SK-N-MC (cell line): ENCODE data around the gene DUOX2.
"Not testable (repeated sequence)": the region's sequence is repeated elsewhere in the genome, so short reads cannot be mapped to it uniquely, and the experiment has no call there.

Source experiments
- DNase-seq: peaks from one replicate; pipeline ENCODE4 v3.0.0-alpha.2; 2011; ENCODE audit warnings: low read depth, low spot score
- H3K27ac ChIP-seq: fragments of 200-600 bp; sonication (generic); 2 replicates; pipeline ENCODE4 v1.5.1; 2016; ENCODE audit warnings: mixed run types
- H3K36me3 ChIP-seq: fragments of 200-600 bp; sonication (generic); 2 replicates; pipeline ENCODE4 v1.6.1; 2017; ENCODE audit warnings: antibody characterized with exemption, low read length, mixed read lengths; ENCODE audit not compliant: insufficient read depth
- H3K4me3 ChIP-seq: fragments of 200-600 bp; sonication (generic); 2 replicates; pipeline ENCODE4 v1.5.1; 2016
- H3K9ac ChIP-seq: fragments of 200-600 bp; sonication (generic); 2 replicates; pipeline ENCODE4 v1.8.0; 2017; ENCODE audit warnings: mixed run types, mixed read lengths; ENCODE audit not compliant: insufficient read length
- H3K9me3 ChIP-seq: fragments of 200-600 bp; sonication (generic); 2 replicates; pipeline ENCODE4 v1.6.1; 2017; ENCODE audit warnings: low read depth, mild to moderate bottlenecking, antibody characterized with exemption, low read length, moderate library complexity, mixed read lengths
- EZH2 ChIP-seq: fragments of 200-600 bp; sonication (generic); IDR thresholded peaks from one replicate; pipeline ENCODE4 v1.6.1; 2017; ENCODE audit warnings: antibody characterized with exemption
- FOXP2 ChIP-seq: optimal IDR thresholded peaks from 2 replicates; pipeline ENCODE3; 2011; ENCODE audit warnings: mild to moderate bottlenecking, moderate library complexity; ENCODE audit not compliant: insufficient read depth; ENCODE audit errors: extremely low read length, control extremely low read depth
- POLR2AphosphoS5 ChIP-seq: IDR thresholded peaks from 2 replicates; pipeline ENCODE4 v1.6.1; 2012; ENCODE audit warnings: mild to moderate bottlenecking, low read depth, low read length, borderline replicate concordance

Gene DUOX2

DNA sequence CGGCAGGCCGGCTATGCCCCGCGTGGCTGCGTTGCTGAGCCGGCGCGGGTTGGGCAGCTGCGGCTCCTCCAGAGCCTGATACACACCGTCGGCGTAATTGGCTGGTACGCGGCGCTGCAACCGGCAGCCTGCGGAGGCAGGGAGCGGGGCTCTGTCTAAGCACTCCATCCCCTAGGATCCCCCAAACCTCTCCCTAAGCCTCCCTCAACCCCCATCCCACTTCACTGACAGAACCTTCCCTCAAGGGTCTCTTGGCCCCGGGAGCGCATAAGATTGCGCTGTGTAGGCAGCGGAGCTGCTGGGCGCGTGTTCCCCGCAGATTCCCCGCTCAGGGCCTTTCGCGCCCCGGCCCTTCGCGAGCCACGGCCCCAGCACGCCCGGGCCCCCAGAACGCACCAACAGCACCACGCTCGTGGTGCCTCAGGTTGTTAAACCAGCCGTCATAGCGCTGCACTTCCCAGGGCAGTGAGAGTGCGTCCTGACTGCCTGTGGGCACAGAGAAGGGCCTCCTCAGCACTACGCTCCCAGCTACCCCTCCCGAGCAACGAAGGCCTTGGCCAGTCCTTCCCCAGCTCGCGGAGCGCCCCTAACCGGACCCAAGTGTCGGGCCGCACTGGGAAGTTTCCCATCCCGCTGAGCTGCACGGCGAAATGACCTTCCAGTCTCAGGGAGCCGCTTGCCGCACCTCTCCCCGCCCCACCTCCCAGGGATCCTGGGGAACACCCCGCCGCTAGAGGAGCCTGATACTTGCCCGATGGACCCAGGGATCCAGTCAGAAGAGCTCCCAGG lies 1.2 kb downstream of the DUOX2 start:
- DNase-seq = no peak
- Histone ChIP-seq H3K9ac (no peak overlapping the region), H3K4me3 (peak overlapping the region; percentile 76), H3K36me3 (no peaks in the 10 kb centered on the region), H3K27ac (no peak overlapping the region), H3K9me3 (no peaks in the 10 kb centered on the region)
- TF ChIP-seq FOXP2 (no peak), POLR2AphosphoS5 (no peak), EZH2 (no peak)

DNA sequence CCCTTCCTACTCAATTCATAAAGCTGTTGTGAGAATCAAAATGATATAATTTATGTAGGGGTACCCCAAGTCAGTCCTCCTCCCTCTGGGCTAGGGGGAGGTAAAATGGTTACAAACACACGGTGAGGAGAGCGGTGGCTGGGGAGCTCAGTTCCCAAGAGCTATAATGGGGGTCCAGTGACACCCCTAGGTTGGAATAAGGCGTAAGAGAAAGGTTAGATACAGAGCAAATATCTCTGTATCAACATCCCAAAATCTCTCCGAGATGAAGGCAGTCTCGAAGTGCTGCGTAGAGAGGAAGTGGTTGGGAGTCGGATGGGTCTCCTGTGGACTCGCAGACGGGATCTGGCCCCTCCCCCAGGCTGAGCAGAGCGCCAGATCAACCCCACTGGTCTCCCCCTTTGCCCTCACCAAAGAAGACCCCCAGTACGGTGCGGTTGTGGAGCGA lies 1.8 kb downstream of the DUOX2 start:
- Histone ChIP-seq H3K4me3 (peak overlapping the region; percentile 76), H3K36me3 (no peaks in the 10 kb centered on the region), H3K27ac (no peak overlapping the region), H3K9me3 (no peaks in the 10 kb centered on the region), H3K9ac (no peak overlapping the region)
- no peak for DNase-seq
- no peak for TF ChIP-seq EZH2
- no peak for TF ChIP-seq FOXP2
- TF ChIP-seq POLR2AphosphoS5 = no peak

GRCh38 chr15:45111390-45112142 lies 2.4 kb downstream of the DUOX2 start:
- DNase-seq = no peak
- no peaks in the 10 kb centered on the region for H3K36me3 ChIP-seq
- no peak overlapping the region for H3K27ac ChIP-seq
- no peaks in the 10 kb centered on the region for H3K9me3 ChIP-seq
- no peak overlapping the region for H3K9ac ChIP-seq
- TF ChIP-seq FOXP2 (no peak), POLR2AphosphoS5 (no peak), EZH2 (no peak)
- peak overlapping the region; percentile 76 for H3K4me3 ChIP-seq

DNA sequence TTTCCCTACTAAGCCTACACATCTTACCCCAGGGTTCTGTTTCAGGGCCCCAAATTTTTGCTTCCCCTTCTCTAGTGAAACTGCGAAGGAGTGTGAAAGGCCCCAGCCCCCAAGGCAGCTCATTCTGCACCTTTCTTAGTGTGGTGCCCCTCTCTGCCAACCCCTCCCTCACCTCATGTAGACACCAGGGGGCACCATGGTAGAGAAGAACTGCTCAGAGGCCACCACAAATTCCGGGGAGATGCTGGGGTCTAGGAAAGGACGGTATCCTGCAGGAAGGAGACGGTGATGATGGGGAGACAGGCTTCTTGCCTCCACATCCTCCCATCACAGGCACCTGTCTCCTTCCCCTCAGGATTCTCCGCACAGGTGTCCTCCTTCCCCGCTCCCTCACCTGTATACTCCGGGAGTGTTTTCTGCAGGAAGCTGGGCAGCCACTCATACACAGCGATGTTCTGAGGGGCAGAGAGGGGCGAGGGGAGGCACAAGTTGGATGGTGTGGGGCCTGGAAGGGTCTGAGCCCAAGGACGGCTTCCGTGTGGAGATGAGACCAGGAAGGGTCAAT lies 3.6 kb downstream of the DUOX2 start:
- Histone ChIP-seq H3K27ac (no peak overlapping the region), H3K4me3 (no peak overlapping the region), H3K9ac (no peak overlapping the region), H3K9me3 (no peaks in the 10 kb centered on the region), H3K36me3 (no peaks in the 10 kb centered on the region)
- DNase-seq = no peak
- TF ChIP-seq EZH2 = no peak
- no peak for TF ChIP-seq FOXP2
- TF ChIP-seq POLR2AphosphoS5 = no peak

DNA sequence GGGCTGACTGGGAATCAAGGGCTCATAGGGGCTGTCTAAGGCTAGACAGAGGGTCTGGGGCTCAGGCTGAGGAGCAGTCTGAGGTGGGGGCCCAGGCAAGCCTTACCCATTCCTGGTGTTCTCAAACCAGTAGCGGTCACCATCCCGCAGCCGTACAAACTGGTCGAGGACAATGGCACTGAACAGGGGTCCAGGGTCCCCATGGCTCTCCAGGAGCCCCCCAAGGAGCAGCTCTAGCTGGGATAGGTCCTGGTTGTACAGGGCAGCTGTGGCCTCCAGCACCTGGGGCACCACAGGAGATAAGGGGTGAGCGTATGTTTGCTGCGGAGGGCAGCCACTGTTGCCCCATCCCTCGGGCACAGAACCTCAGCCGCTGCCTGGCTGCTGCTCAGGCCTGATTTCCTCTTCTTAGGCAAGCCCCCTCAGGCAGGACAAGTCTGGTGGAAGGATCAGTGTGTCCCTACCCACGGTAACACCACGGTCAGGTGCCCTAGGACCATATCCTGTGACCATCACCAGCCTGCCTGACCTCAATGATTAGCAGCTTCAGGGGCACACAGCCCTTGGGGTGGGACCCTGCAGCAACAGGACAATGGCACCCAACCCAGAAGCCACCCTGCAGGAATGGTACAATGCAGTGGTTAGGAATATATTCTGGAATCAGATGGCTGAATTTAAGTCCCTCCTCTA lies 5.9 kb downstream of the DUOX2 start:
- no peak for DNase-seq
- TF ChIP-seq POLR2AphosphoS5 (no peak), FOXP2 (no peak), EZH2 (no peak)
- H3K36me3 ChIP-seq = no peaks in the 10 kb centered on the region
- no peak overlapping the region for H3K9ac ChIP-seq
- no peak overlapping the region for H3K4me3 ChIP-seq
- H3K27ac ChIP-seq = no peak overlapping the region
- H3K9me3 ChIP-seq = no peaks in the 10 kb centered on the region

- H3K4me3 ChIP-seq = no peak overlapping the region
- H3K27ac ChIP-seq = no peak overlapping the region
- TF ChIP-seq POLR2AphosphoS5 (no peak), EZH2 (no peak), FOXP2 (no peak)
These were observed 7.8 kb downstream of the DUOX2 start for GRCh38 chr15:45106002-45106790.

GRCh38 chr15:45105586-45105985 lies 8.4 kb downstream of the DUOX2 start:
- Histone ChIP-seq H3K36me3 (no peaks in the 10 kb centered on the region), H3K9me3 (no peaks in the 10 kb centered on the region), H3K4me3 (no peak overlapping the region), H3K27ac (no peak overlapping the region), H3K9ac (no peak overlapping the region)
- TF ChIP-seq POLR2AphosphoS5 (no peak), EZH2 (no peak), FOXP2 (no peak)
- DNase-seq = no peak

More at GRCh38 chr15:45106002-45106790, 7.8 kb downstream of the DUOX2 start:
- Histone ChIP-seq H3K9ac (no peak overlapping the region), H3K36me3 (no peaks in the 10 kb centered on the region), H3K9me3 (no peaks in the 10 kb centered on the region)
- no peak for DNase-seq

DNA sequence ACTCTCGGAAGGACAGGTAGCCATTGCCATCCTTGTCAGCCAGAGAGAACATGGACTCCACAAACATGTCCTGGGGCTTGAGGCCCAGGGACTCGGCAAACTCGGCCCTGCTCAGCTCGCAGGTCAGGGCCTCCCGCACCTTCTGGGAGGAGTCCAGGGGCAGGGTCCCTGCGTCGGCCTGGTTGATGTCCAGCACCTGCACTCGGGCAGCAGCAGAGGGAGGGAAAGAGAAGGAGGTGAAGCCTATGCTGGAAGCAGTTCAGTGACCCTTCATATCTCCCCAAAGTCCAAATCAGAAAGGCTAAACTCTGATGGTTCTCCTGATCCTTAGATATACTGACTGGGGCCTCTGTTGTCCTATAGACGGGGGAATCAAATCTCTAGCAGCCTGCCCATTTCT lies 9.8 kb downstream of the DUOX2 start:
- H3K4me3 ChIP-seq, H3K9me3 ChIP-seq, H3K27ac ChIP-seq, DNase-seq, H3K9ac ChIP-seq, H3K36me3 ChIP-seq: not testable (repeated sequence)
